Medulla oblongata (tissue), 1 donor: ENCODE measurements around the gene GLIS1.
"Not testable (repeated sequence)": the region's sequence is repeated elsewhere in the genome, so short reads cannot be mapped to it uniquely, and the experiment has no call there.

ENCODE experiments used
- DNase-seq: peaks from one replicate; pipeline ENCODE4 v3.0.0-alpha.2; 2015; ENCODE audit errors: extremely low spot score

Gene GLIS1

DNA sequence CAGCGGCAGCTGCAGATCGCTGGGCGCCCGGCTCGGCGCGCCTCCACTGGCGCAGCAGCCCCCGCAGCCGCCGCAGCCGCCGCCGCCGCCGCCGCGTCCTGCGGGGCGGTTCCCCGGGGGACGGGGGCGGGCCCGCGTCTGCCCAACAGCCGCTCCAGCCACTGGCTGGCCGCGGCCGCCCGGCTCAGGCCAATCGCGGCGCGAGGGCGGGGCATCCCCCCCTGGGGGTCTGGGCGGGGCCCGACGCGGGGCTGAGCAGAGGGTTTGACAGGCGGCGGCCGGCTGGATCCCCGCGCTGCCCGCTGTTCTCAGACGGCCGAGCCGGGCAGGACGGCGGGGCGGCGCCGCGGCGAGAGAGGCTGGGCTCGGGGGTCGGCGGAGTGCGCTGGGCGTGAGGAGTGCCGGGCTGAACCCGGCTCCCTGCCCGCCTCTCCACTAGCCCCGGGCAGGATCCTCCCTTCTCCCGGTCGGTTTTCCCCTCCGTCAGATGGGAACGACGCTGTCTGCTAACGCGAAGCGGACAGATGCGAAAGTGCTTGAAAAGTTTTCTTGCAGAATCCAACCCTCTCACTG lies at the start of gene GLIS1:
GLIS1 (minus strand) TSS at position 56 of the 573 bp plus-strand sequence. CDS start 1,100 bp downstream, outside the sequence.
- peak; percentile 78 for DNase-seq

DNA sequence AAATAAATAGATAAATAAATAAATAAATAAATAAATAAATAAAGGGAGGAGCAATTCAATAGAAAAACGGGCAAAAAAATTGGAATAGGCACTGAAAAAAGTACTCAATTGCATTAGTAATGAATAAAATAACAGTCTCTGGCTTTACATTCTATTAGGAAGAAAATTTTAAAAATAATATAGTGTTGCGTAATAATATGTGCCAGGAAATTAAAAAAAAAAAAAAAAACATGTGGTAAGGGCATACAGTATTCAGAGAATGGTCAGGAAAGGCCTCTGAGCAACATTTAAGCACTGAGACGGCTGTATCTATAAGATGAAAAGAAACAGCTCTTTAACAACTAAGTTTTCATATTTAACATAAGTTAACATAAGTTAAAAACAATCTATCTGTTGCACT lies 48.7 kb upstream of the GLIS1 start:
- no peak for DNase-seq

DNA sequence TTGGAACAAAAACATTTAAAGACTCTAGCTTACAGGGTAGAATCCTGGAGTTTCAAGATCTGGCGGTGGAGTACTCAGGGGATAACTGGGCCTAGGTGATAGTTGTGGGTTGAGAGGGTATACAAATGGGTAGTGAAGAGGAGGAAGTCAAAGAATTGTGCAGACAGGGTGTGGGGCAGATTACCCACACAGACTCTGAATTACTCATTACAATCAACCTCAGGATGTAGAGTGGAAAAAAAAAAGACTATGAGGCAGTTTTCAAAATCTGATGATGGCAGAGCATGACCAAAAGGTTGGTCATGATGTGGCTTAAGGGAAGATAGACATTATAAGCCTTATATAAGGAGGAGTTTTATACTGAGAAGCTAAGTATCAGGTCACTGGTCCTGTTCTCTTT lies 44.1 kb upstream of the GLIS1 start:
- DNase-seq = no peak

DNA sequence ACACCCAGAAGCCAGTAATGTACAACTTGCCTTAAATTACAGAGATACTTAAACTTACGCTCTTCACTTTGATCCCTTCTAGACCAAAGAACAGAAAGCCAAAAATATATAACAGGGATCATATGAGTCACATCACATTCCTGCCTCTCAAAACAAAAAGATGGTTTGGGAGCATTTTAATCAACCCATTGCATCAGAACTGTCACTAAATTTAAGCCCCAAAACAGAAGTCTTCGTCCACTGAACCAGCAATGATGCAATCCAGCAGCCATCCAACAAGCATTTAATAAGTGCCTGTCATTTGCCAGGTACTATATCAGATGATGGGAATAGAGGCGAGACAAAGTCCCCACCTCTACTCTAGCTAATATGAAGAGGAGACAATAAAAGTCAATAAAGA lies 42.7 kb upstream of the GLIS1 start:
- DNase-seq = no peak

DNA sequence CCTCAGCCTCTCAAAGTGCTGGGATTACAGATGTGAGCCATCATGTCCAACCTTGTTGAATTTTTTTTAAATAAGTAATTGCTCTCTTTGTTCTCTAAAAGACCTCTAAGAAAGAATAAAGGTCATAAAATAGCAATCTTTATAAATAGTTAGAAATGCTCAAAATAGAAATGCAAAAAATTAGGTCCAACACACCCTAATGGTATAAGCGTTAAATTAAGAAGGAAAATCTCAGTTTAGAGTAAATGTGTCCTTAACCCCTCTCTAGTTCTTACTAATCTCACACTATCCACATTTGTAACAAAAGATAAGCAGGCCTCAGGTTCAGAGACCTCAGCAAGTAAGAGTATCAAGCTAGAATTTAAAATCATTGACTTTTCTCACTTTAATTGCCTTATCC lies 38.3 kb upstream of the GLIS1 start:
- no peak for DNase-seq

DNA sequence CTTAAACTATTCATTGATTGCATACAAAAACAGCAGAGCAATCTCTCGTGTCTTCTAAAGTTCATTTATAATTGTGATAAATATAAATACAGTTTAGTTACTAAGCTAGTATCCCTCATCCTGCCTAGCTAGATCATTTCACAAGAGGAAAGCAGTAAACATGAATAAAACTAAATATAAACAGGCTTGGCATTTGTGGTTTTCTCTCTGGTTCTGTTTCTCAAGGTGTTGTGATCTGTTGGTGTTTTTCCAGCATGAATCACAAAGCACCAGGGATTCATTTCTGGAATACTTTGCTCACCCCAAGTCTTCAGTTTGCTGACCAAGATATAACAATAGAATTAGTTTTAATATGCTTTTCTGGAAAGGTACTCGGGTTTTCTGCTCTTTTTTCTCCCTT lies 32.7 kb upstream of the GLIS1 start:
- no peak for DNase-seq

DNA sequence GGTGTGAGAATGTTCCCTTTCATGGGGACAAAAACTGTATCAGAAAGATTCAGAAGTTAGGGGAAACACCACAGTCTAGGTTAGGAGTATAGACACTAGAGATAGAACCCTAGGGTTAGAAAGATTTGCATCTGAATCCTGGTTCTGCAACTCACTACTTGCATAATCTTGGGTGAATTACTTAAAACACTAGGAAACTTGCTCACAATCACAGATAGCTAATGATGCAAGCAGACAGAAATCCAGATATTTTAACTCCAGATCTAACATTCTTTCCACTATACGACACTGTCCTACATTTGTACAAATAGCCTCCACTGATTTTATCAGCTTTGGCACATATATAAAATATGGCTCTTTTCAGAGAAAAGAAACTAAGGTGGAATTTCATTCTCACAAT lies 30.8 kb upstream of the GLIS1 start:
- DNase-seq = no peak

DNA sequence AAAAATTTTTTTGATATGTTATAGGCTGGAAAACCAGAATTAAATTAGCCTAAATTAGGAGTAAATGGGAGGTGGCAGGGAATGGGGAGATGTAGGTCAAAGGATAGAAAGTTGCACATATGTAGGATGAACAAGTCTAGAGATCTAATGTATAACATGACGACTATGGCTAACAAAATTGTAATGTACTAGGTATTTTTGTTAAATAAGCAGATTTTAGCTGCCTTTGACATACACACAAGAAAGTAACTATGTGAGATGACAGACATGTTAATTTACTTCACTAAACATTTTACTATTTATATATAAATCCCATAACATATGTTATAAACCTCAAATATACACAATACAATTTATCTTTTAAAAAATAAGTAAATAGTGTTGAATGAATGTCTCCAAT lies 30.2 kb upstream of the GLIS1 start:
- DNase-seq = no peak

DNA sequence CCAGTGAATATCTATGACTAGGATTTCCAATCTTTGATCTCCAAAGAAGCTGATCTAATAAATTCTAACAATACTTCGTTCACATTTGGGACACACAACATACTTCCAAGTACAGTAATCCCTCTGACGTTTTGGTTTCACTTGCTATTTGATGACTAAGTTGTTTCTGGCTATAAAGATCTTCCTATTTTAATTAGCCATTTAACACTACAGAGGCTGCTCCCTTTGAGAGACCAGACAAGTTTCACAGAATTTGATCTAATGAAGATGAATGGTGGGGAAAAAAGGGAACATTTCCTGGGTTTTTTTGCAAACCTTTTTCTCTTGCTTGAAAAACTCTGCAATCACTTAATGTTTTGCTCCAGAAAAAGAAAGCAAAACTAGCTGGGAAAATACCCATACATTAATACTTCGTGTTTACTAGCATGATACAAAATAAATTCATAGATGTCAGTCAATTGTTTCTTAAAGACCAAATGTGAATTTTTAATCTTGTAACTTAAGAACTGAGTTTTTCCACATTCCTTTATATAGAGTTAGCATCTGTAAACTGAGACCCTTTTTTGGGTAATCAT lies 28.0 kb upstream of the GLIS1 start:
- DNase-seq = peak; percentile 4

DNA sequence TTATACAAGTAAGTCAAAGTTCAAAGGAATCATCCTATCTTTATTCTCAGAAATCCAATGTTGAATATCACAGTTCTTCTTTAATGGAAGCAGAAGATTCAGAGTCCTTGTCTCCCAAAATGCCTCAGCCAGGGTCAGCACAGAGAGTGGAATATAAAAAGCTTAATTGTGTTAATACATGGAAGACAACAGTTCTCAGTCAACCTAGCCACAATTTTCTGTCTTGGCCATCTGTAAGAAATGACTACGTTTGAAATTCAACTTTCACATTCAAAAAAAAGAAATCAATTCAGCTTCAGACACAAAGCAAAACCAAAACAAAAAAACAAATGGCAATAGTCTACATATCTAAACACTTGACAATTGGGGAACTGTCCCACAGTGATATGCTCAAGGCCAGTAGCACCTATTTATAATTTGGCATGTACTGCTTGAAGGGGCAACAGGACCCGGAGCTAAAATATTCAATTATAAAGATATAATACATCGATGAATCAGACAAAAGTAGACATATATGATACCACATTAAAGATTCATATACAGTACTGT lies 27.3 kb upstream of the GLIS1 start:
- DNase-seq = no peak

DNA sequence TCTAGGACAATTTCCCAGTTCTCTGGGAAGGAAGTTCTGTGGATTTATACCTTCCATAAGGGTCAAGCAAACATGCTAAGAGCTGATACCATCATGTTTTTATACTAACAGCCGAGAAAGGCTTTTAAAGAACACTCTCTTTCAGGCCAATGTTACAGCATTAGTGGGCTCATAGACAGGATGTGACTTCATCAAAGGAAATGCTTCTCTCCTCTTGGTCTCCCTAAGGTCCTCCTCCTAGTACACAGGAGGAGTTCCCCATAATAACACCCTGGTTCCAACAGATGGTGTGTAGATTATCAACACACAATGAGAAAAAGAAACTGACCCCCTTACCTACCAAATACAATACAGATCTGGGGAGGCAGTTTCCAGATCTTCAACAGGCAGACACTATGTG lies 26.7 kb upstream of the GLIS1 start:
- no peak for DNase-seq

DNA sequence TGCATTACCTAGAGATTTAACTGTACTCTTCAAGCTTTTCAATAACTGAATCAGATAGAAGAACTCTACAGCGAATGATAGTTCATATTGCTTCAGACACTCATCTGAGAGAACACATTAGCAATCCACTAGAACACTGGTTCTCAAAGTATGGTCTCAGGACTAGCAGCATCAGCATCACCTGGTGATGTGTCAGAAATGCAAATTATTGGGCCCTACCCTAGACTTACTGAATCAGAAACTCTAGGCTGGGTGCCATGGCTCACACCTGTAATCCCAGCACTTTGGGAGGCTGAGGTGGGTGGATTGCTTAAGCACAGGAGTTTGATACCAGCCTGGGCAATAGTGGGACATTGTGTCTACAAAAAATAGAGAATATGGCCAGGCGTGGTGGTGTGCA lies 24.9 kb upstream of the GLIS1 start:
- no peak for DNase-seq

DNA sequence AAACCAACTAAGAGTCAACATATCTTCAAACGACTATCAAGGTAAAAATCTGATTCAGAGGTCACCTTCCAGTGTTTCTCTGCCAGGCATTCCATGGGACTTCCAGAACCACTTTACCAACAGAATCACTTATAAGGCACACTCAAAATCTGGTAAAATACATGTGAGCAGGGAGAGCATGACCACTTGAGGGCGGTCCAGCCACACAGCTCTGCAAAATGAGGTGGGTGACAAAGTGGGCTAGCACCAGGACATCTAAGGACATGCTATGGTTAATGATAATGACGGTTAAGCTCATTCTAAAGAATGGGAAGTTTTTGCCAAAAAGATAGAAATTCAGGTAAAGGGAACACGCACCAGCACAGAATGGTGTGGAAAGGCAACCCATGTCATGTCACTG lies 24.5 kb upstream of the GLIS1 start:
- DNase-seq = no peak

DNA sequence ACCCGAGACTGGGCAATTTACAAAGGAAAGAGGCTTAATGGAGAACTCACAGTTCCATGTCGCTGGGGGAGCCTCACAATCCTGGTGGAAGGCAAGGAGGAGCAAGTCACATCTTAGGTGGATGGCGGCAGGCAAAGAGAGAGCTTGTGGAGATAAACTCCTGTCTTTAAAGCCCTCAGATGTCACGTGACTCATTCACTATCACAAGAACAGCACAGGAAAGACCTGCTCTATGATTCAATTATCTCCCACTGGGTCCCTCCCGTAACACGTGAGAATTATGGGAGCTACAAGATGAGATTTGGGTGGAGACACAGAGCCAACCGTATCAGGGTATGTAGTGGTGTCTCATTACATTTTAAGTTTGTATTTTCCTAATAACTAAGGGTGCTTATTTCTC lies 21.5 kb upstream of the GLIS1 start:
- DNase-seq = not testable (repeated sequence)

DNA sequence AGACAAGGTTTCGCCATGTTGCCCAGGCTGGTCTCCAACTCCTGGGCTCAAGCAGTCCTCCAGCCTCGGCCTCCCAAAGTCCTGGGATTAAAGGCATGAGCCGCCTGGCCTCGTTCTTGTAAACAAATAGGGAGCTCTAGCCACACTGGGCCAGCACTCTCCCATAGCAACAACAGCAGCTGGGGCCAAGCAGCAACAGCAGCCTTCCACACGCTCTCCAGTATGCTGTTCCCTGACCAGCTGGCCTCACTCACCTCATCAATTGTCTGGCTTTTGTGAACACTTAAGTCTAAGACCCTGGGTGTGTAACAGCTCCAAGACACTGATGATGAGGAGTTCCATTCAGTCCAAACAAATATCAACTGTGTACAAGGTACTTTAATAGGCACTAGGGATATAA lies 16.9 kb upstream of the GLIS1 start:
- DNase-seq = no peak

DNA sequence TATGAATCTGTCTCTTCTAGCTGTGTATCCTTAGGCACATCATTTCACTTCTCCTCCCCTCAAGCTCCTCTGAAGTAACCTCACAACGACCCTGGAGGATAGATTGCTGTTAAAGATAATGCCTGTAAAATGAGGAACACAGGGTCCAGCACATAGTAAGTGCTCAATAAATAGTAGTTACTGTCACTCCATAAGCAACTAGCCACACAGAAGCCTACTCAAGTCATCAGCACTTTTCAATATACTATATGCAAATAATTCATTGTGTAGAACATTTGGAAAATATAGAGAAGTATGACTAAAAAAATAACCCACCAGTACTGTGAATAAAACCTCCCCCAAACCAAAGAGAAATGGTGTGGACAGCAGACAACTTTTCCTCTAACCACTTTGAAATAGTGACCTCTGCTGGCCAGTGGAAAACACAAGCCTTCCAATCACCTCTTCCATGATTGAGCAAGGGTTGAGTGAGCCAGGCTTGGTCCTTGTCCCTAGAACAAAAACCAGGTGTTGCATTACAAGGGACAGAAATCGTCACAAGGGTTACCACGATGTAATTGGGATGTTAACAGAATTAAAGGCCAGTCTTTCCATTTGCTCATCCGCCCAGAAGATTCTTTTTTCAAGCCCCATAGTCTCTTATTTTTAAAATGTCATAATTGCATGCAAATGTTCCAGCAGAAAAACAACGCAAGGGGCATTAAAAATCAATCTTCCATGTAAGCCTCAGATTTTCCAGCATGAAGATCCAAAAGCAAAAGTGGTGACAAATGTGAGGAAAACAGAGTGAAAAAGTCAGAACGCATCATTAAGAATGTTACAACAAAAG lies 15.7 kb upstream of the GLIS1 start:
- peak; percentile 59 for DNase-seq

DNA sequence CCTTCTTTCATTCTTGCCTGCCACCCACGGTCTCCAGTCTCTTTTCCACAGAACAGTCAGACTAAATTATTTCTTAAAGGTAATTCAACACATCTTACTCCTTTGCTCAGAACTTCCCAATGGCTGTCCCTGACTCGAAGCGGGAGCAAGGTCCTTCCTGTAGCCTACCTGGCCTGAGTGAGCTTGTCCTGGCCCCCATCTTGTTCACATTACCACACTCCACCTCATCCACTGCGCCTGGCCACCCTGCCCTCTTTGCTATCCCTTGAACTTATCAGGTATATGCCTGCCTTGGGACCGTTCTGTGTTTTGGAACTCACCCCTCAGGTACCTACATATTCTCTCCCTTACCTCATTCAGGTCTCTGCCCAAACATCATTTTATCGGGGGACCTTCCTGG lies 13.3 kb upstream of the GLIS1 start:
- DNase-seq = no peak

DNA sequence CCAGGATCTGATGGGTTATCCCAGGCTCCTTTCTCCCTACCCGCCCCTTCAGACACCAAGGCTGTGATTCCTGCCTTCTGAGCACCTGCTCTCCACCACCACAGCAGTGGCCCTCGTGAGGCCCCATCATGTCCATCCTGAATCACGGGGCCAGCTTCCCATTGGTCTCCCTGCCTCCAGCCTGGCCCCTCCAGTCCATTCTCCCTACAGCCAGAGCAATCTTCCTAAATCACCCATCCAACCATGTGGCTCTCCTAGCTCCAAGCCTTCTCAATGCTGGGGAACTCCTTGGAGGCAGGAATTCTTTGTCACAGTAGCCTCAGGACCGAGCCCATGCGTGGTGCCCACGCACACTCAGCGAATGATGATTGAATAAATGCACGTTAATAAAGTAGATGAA lies 8.9 kb upstream of the GLIS1 start:
- no peak for DNase-seq

DNA sequence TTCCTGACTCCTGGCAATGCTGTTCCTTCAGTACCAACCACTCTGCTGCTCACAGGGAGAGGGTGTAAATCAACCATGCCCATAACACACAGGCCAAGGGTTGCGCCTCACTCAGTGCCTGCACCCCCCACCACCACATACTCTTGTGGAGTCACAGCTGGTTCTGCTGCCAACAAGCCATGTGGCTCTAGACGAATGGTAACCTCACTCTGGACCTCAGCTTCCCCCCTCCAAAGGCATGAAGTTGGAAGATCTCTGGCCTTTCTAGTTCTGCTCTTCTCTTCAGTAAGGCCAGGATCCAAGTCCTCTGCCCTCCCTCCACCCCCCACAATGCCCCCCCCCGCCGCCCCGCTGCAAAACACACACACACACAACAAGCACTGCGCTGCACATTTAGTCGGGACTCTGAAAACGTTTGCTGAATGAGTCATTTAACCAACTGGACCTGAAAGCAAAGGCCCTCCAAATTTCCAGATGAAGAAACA lies 1.7 kb upstream of the GLIS1 start:
- no peak for DNase-seq

DNA sequence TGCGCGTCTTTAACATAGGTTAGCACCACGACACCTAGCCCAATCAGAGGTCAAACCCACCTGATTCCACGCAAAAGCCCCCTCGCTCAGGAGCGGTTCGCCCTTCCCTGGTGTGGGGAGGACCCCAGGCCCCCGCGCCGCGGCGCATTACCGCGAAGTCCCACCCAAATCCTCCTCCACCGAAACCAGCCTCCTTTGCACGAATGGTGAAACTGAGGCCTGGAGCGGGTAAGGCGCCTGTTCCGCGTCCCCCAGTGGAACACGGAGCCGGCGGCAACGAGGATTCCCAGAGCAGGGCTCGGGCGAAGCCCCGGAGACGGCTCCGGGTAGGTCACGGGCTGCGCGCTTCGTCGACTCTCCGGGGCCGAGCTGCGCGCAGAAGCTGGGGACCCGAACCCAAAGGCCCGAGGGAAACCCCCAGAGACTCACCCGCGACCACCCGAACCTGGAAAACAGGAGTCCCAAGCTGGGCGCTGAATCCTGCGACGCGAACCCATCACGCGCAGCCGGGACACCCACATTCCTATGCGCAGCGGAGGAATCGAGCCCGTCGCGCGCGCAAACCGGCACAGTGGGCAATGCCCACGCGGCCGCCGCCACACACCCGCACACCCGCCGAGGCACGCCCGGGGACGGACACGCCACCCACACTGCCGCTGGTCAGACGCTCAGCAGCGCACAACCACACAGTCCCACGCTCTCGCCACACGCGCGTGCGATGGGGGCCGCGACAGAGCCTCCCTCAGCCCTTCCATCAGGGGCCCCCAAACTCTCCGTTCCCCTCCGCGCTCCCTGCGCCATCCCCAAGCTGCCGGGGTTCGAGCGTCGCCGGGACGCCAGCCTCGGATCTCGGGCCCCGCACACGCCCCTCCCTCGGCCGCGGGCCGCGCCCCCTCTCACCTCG lies 507 bp downstream of the GLIS1 start:
- DNase-seq = no peak

DNA sequence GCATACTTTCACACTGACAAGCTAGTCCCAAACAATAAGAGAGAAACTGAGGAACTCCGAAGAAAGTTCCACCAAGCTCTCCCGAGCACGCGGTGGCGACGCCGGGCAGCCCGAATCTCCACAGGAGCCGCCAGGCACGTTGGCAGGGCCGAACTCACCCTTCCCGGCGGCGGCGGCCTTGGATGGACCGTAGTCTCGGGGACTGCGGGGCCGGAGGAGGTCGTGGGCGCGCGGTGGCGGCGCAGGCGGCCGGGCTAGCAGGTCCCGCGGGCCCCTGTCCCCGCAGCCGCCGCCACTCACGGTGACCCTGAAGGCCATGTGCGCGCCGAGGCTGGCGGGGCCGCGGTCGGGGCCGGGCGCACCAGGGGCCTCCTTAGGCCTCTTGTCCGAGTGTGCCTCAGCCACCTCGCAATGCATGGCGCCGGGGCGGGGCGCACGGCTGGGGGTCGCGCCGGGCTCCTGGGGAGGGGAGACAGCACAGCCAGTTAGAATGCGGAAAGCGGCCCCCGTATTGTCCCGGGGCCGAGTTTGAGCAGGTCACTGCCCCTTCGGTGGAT lies 1.2 kb downstream of the GLIS1 start:
- DNase-seq = no peak
